Stimulated activated CD4-positive, alpha-beta T cell treated with anti-CD3 and anti-CD28 coated beads, Interleukin-12 subunit alpha, Interleukin-12 subunit beta, amount 100 ng/mL, for 24 hours (primary cell): ENCODE measurements around the gene AKR1C4.

Source experiments
- DNase-seq, 2 experiments: peaks; one replicate each; pipeline ENCODE4 v3.0.0-alpha.2; 2020; ENCODE audit warnings: low read depth in 2 of 2

AKR1C4 gene

GRCh38 chr10:5266804-5267203, 70.2 kb downstream of the AKR1C4 start:
- DNase-seq, result no peak

- no peak for DNase-seq
These were observed 71.6 kb downstream of the AKR1C4 start for GRCh38 chr10:5268234-5268633.
